ENCODE measurements around the gene TTC29. TPM values are rescaled to one million over a fixed set of nuclear protein-coding genes. Genes with fewer than 3 reads are reported as not detected.

TTC29 gene
- polyA plus RNA-seq, 2 of the 4 experiments (the other 2 are of a cell fraction) = not detected

GRCh38 chr4:146787731-146788130, 157.9 kb downstream of the TTC29 start:
- Histone ChIP-seq H3K4me3 (no peak overlapping the region), H3K4me1 (no peaks in the 10 kb centered on the region), H3K9me3 (no peaks in the 10 kb centered on the region), H3K27ac (no peak overlapping the region), H3K4me2 (no peak overlapping the region)
- ChIA-PET POLR2A (no interaction called here), CTCF (no interaction called here)
- no peak for FAIRE-seq
- 5% methylated on average over 3 of the region's 3 CpGs for WGBS (ENCODE audit: missing lambda C conversion rate)
- TF ChIP-seq TFCP2L1 (CRISPR knock-in tag; IDR thresholded peaks at IDR 0.05) (no peak), POLR2A (IDR thresholded peaks at IDR 0.05; ENCODE audit: low read length) (no peak), BCL3 (IDR thresholded peaks at IDR 0.05) (no peak), CBX2 (IDR thresholded peaks at IDR 0.05; ENCODE audit: borderline replicate concordance, low read depth) (no peak), CHD2 (IDR thresholded peaks at IDR 0.05; ENCODE audit: low read length, partially characterized antibody) (no peak), FOSB (CRISPR knock-in tag; IDR thresholded peaks at IDR 0.05) (no peak), JUNB (IDR thresholded peaks at IDR 0.05) (no peak), JUN (IDR thresholded peaks at IDR 0.05) (no peak), KDM1A (IDR thresholded peaks at IDR 0.05; ENCODE audit: low read depth) (no peak), USF2 (IDR thresholded peaks at IDR 0.05) (no peak)
- no peak for DNase-seq (ENCODE audit: low read depth in 1 of 2, low spot score in 1 of 2)
- no peak for ATAC-seq

- no peak for TF ChIP-seq ZFP36 (IDR thresholded peaks at IDR 0.05; ENCODE audit: borderline replicate concordance, partially characterized antibody)
- TF ChIP-seq ESRRA (IDR thresholded peaks at IDR 0.05; ENCODE audit: borderline replicate concordance, low read length) = no peak
- no peak for TF ChIP-seq CHD2 (IDR thresholded peaks at IDR 0.05; ENCODE audit: low read length, partially characterized antibody)
- no peak for TF ChIP-seq HDAC2 (IDR thresholded peaks at IDR 0.05)
- no peak for TF ChIP-seq SREBF2 (IDR thresholded peaks at IDR 0.05)
- TF ChIP-seq JUN (IDR thresholded peaks at IDR 0.05) = no peak
- no peak for TF ChIP-seq REST (IDR thresholded peaks at IDR 0.05)
- TF ChIP-seq EP300 (IDR thresholded peaks at IDR 0.05) = no peak
- no peak for TF ChIP-seq E2F6 (IDR thresholded peaks at IDR 0.05; ENCODE audit: borderline replicate concordance, low read depth)
- Histone ChIP-seq H3K9me3 (no peaks in the 10 kb centered on the region), H3K27ac (no peak overlapping the region), H3K4me2 (no peak overlapping the region), H3K4me1 (no peaks in the 10 kb centered on the region), H3K4me3 (no peak overlapping the region)
- DNase-seq (ENCODE audit: low read depth in 1 of 2, low spot score in 1 of 2) = no peak
- ATAC-seq = no peak
- POLR2A ChIA-PET = no interaction called here
- WGBS (ENCODE audit: missing lambda C conversion rate) = 13% methylated on average over 3 of the region's 8 CpGs
- CTCF ChIA-PET = no interaction called here
- FAIRE-seq = no peak
Measured at GRCh38 chr4:146776691-146777090, 169.0 kb downstream of the TTC29 start.

- DNase-seq (ENCODE audit: low read depth in 1 of 2, low spot score in 1 of 2) (no peak), FAIRE-seq (no peak), ATAC-seq (no peak)
- TF ChIP-seq HOXA7 (CRISPR knock-in tag; IDR thresholded peaks at IDR 0.05) = no peak
- TF ChIP-seq MAX (IDR thresholded peaks at IDR 0.05) = no peak
- TF ChIP-seq HEYL (CRISPR knock-in tag; IDR thresholded peaks at IDR 0.05) = no peak
- CTCF ChIA-PET = no interaction called here
- Histone ChIP-seq H3K4me1 (no peaks in the 10 kb centered on the region), H3K4me3 (no peak overlapping the region), H3K9me3 (no peaks in the 10 kb centered on the region), H3K27ac (no peak overlapping the region), H3K4me2 (no peak overlapping the region)
- POLR2A ChIA-PET = no interaction called here
- WGBS (ENCODE audit: missing lambda C conversion rate) = 12% methylated on average over 2 of the region's 2 CpGs
Measured at GRCh38 chr4:146763560-146763959, 182.1 kb downstream of the TTC29 start.
